Caco-2 (cell line): ENCODE measurements around the gene KIAA0825. TPM values are rescaled to one million over a fixed set of nuclear protein-coding genes. Genes with fewer than 3 reads are reported as not detected.

Source experiments
- BruUV-seq: library from RNA; stranded (reverse); fragments of 400-500 nt; replicated peaks from 2 replicates; lab custom pipeline; 2021; lab: Mats Ljungman, UMichigan
- CTCF ChIA-PET: fragments of 300-600 bp; sonication (Branson Sonifier 250); formaldehyde crosslinking; loops from one replicate; lab custom pipeline; 2022; ENCODE audit warnings: antibody characterized with exemption; lab: Charles Lee
- POLR2A ChIA-PET: fragments of 300-600 bp; sonication (Branson Sonifier 250); formaldehyde crosslinking; loops from one replicate; lab custom pipeline; 2022; ENCODE audit warnings: antibody characterized with exemption; lab: Charles Lee
- DNase-seq, 2 experiments: peaks; one replicate each; pipeline versions ENCODE4 v3.0.0 to v3.0.0-alpha.2; 2020 to 2022
- H3K27me3 ChIP-seq: replicated peaks from 2 replicates; pipeline ENCODE4 v1.6.0; 2011; ENCODE audit warnings: low read length; ENCODE audit not compliant: control insufficient read depth, insufficient read depth
- H3K36me3 ChIP-seq: 2 replicates; pipeline ENCODE4 v1.5.1; 2011; ENCODE audit warnings: low read length; ENCODE audit not compliant: control insufficient read depth, insufficient read depth
- H3K4me1 ChIP-seq: fragments of 250-450 bp; sonication (Bioruptor Pico); 2 replicates; pipeline ENCODE4 v1.5.1; 2020; ENCODE audit warnings: mild to moderate bottlenecking
- H3K4me3 ChIP-seq: 2 replicates; pipeline ENCODE4 v1.5.1; 2011; ENCODE audit warnings: low read depth, mild to moderate bottlenecking, control low read depth, low read length
- H3K9me3 ChIP-seq: fragments of 250-450 bp; sonication (Bioruptor Pico); 2 replicates; pipeline ENCODE4 v1.5.1; 2020; ENCODE audit warnings: mild to moderate bottlenecking, moderate library complexity
- H3K27ac Mint-ChIP-seq: one replicate; pipeline ENCODE4 v1.8.0; 2022; ENCODE audit warnings: mixed read lengths; ENCODE audit not compliant: unreplicated experiment
- H3K27me3 Mint-ChIP-seq: one replicate; pipeline ENCODE4 v1.8.0; 2022; ENCODE audit warnings: mixed read lengths; ENCODE audit not compliant: insufficient read depth, unreplicated experiment
- H3K36me3 Mint-ChIP-seq: one replicate; pipeline ENCODE4 v1.8.0; 2022; ENCODE audit warnings: mild to moderate bottlenecking, mixed read lengths; ENCODE audit not compliant: insufficient read depth, unreplicated experiment
- H3K4me1 Mint-ChIP-seq: one replicate; pipeline ENCODE4 v1.8.0; 2022; ENCODE audit warnings: low read depth, mixed read lengths; ENCODE audit not compliant: unreplicated experiment
- H3K4me3 Mint-ChIP-seq: one replicate; pipeline ENCODE4 v1.8.0; 2022; ENCODE audit warnings: mild to moderate bottlenecking, moderate library complexity, mixed read lengths; ENCODE audit not compliant: unreplicated experiment
- H3K9me3 Mint-ChIP-seq: one replicate; pipeline ENCODE4 v1.8.0; 2022; ENCODE audit warnings: mixed read lengths; ENCODE audit not compliant: unreplicated experiment
- intact Hi-C: fragments of 100-400 bp; cut with micrococcal nuclease; formaldehyde crosslinking; loops from one replicate; pipeline ENCODE4 v1.10.0; 2022; ENCODE audit not compliant: unreplicated experiment
- total RNA-seq: library from RNA; stranded (reverse); gene quantifications from 2 replicates; pipeline ENCODE4 v1.2.3, GENCODE V29; 2022
- TF ChIP-seq, protein P1 (sequence below), 2 experiments: fragments of 200-600 bp in 1 of 2; IDR thresholded peaks; 1 replicate in 1 of 2; 2 replicates in 1 of 2; pipeline versions ENCODE4 v1.5.1 to v1.8.0; 2011 to 2022; ENCODE audit warnings: antibody characterized with exemption in 1 of 2, control low read depth in 1 of 2, inconsistent platforms in 1 of 2, low read depth in 1 of 2, low read length in 1 of 2, mild to moderate bottlenecking in 1 of 2, moderate library complexity in 1 of 2; ENCODE audit not compliant: insufficient read depth in 1 of 2, severe bottlenecking in 1 of 2, unreplicated experiment in 1 of 2

KIAA0825 gene
- total RNA-seq, 1 experiment from 2014 or later, result 0.50 TPM

DNA sequence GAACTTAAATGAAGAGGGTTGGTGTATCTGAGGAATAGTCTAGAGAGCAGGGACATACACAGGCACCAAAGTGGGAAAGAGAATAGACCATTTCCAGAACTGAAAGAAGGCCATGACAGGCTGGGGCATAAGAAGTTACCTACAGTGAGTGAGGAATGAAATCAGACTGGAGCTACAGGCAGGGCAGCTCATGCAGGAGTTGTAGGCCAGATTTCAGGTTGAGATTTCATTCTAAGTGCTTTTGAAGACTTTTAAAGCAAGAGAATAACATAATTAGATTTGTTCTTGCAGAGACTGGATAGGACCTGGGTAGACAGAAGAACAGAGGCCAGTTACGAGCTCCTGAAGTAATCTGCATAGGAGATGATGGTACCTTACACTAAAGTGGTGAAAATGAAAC is 280.8 kb downstream of the KIAA0825 start:
- intact Hi-C loops, result no loop called here
- POLR2A ChIA-PET, result no interaction called here
- H3K36me3 ChIP-seq, result no peaks in the 10 kb centered on the region
- H3K4me1 ChIP-seq, result no peaks in the 10 kb centered on the region
- DNase-seq, result no peak
- no peak overlapping the region for H3K4me3 Mint-ChIP-seq
- no peaks in the 10 kb centered on the region for H3K36me3 Mint-ChIP-seq
- CTCF ChIA-PET, result no interaction called here
- H3K27me3 ChIP-seq, result no peaks in the 10 kb centered on the region
- TF ChIP-seq, protein P1, sequence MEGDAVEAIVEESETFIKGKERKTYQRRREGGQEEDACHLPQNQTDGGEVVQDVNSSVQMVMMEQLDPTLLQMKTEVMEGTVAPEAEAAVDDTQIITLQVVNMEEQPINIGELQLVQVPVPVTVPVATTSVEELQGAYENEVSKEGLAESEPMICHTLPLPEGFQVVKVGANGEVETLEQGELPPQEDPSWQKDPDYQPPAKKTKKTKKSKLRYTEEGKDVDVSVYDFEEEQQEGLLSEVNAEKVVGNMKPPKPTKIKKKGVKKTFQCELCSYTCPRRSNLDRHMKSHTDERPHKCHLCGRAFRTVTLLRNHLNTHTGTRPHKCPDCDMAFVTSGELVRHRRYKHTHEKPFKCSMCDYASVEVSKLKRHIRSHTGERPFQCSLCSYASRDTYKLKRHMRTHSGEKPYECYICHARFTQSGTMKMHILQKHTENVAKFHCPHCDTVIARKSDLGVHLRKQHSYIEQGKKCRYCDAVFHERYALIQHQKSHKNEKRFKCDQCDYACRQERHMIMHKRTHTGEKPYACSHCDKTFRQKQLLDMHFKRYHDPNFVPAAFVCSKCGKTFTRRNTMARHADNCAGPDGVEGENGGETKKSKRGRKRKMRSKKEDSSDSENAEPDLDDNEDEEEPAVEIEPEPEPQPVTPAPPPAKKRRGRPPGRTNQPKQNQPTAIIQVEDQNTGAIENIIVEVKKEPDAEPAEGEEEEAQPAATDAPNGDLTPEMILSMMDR (IDR thresholded peaks at IDR 0.05; ENCODE audit: insufficient read depth in 1 of 2, low read depth in 1 of 2, low read length in 1 of 2, severe bottlenecking in 1 of 2, unreplicated experiment in 1 of 2), result no peak
- no peaks in the 10 kb centered on the region for H3K4me1 Mint-ChIP-seq
- H3K27ac Mint-ChIP-seq, result no peak overlapping the region
- H3K27me3 Mint-ChIP-seq, result no peaks in the 10 kb centered on the region
- no TSS peak for BruUV-seq
- no peaks in the 10 kb centered on the region for H3K9me3 Mint-ChIP-seq
- H3K9me3 ChIP-seq, result no peaks in the 10 kb centered on the region
- H3K4me3 ChIP-seq, result no peak overlapping the region

DNA sequence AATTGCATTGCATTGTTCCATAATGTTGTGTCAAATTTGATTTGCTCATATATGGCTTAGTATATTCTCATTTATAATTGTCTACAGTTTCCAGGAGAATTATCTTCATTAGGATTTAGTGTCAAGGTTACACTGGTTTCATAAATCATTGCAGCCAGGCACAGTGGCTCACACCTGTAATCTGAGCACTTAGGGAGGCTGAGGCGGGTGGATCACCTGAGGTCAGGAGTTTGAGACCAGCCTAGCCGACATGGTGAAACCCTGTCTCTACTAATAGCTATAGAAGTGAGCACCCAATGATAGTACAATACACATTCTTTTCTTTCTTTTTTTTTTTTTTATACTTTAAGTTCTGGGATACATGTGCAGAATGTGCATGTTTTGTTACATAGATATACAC is 282.5 kb downstream of the KIAA0825 start:
- H3K4me1 Mint-ChIP-seq, result no peaks in the 10 kb centered on the region
- H3K4me3 Mint-ChIP-seq, result no peak overlapping the region
- no peaks in the 10 kb centered on the region for H3K36me3 ChIP-seq
- no peak overlapping the region for H3K27ac Mint-ChIP-seq
- peaks cover 2% of the 10 kb centered on the region for H3K27me3 Mint-ChIP-seq
- no peak overlapping the region for H3K4me3 ChIP-seq
- CTCF ChIA-PET, result no interaction called here
- TF ChIP-seq, protein P1 (IDR thresholded peaks at IDR 0.05; ENCODE audit: insufficient read depth in 1 of 2, low read depth in 1 of 2, low read length in 1 of 2, severe bottlenecking in 1 of 2, unreplicated experiment in 1 of 2), result no peak
- no peaks in the 10 kb centered on the region for H3K36me3 Mint-ChIP-seq
- no peak for DNase-seq
- BruUV-seq, result no TSS peak
- peaks cover 5% of the 10 kb centered on the region for H3K9me3 Mint-ChIP-seq
- intact Hi-C loops, result no loop called here
- no peaks in the 10 kb centered on the region for H3K4me1 ChIP-seq
- POLR2A ChIA-PET, result no interaction called here
- H3K9me3 ChIP-seq, result no peaks in the 10 kb centered on the region
- H3K27me3 ChIP-seq, result no peaks in the 10 kb centered on the region

DNA sequence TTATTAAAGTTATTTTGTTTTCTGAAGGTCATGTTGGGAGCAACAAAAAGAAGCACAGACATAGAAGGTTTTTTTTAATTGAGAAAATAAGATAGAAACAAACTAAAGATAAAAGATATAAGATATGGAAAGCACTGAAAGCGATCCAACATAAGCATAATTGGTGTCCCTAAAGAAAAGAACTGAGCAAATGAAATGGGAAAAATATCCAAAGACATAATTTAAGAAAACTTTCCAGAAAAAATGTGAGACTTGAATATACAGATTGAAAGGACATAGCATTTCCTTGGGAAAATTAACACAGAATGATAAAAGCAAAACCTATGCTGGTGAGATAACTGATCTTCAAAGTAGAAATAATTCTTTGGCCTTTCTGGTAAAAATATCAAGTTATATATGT is 289.3 kb downstream of the KIAA0825 start:
- ChIA-PET POLR2A (no interaction called here), CTCF (no interaction called here)
- TF ChIP-seq, protein P1 (IDR thresholded peaks at IDR 0.05; ENCODE audit: insufficient read depth in 1 of 2, low read depth in 1 of 2, low read length in 1 of 2, severe bottlenecking in 1 of 2, unreplicated experiment in 1 of 2), result no peak
- Histone ChIP-seq H3K27me3 (no peaks in the 10 kb centered on the region), H3K4me1 (no peaks in the 10 kb centered on the region), H3K9me3 (peaks cover 3% of the 10 kb centered on the region; the same call in 1 of the 2 replicates), H3K36me3 (no peaks in the 10 kb centered on the region), H3K4me3 (no peak overlapping the region)
- Mint-ChIP-seq H3K27ac (no peak overlapping the region), H3K36me3 (no peaks in the 10 kb centered on the region), H3K4me3 (no peak overlapping the region), H3K9me3 (peaks cover 27% of the 10 kb centered on the region), H3K4me1 (no peaks in the 10 kb centered on the region), H3K27me3 (peaks cover 3% of the 10 kb centered on the region)
- BruUV-seq, result no TSS peak
- intact Hi-C loops, result no loop called here
- no peak for DNase-seq
